Raji (cell line): Measurements from ENCODE around the gene SLC16A10.

ENCODE experiments used
- POLR2A ChIP-seq: IDR thresholded peaks from 2 replicates; pipeline ENCODE4 v1.6.1; 2011; ENCODE audit warnings: low read depth, low read length, control low read depth; ENCODE audit not compliant: insufficient read depth

Gene SLC16A10

DNA sequence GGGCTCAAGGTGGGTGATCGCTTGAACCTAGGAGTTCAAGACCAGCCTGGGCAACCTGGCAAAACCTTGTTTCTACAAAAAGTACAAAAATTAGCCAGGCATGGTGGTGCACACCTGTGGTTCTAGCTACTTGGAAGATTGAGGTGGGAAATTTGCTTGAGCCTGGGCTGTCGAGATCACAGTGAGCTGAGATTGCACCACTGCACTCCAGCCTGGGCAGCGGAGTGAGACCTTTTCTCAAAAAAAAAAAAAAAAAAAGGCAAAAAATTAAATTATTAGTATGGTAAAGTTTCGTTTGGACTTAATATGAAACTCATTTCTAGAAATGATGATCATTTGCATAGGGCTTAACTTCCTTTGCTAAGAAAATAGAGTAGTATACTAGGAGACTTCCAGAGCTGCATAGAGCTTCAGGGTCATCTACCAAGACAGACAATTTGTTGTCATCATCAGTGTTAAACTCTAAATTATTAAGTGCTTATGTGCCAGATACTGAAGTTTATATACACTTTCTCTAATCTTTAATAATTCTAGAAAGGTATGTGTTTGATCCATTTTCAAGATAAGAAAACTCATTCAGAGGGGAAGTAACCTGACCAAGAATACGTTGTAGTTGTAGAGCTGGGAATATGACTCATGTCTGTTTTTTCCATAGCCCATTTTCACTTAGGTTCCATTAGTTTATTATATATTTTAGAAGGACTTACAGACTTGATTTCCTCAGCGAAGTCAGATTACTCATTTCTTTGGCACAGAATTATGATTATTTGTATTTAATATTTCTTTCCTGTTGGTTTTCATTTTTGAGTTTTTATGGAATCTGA, 84.5 kb downstream of the SLC16A10 start:
- no peak for TF ChIP-seq POLR2A

DNA sequence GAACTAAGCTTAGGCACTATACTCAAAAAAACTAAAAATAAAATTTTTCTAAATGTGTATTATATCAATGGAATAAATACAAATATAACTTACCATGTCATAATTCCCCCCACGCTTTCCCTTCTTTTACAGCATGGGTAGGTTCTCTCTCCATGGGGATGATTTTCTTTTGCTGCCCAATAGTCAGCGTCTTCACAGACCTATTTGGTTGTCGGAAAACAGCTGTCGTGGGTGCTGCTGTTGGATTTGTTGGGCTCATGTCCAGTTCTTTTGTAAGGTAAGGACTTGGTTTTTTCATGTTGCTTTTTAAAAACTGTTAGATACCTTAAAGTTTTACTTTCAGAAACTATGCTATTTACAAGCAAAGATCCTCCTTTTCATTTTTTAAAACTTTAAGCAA, 85.3 kb downstream of the SLC16A10 start:
- no peak for TF ChIP-seq POLR2A

DNA sequence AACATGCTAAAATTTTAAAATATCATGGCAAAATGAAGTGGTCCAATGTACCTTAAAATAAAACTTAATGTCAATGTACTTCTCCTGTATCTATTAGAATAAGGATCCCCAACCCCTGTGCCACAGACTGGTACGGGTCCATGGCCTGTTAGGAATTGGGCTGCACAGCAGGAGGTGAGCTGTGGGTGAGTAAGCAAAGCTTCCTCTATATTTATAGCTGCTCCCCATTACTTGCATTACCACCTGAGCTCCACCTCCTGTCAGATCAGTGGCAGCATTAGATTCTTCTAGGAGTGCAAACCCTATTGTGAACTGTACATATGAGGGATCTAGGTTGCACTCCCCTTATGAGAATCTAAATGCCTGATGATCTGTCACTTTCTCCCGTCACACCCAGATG, 86.0 kb downstream of the SLC16A10 start:
- TF ChIP-seq POLR2A: no peak

DNA sequence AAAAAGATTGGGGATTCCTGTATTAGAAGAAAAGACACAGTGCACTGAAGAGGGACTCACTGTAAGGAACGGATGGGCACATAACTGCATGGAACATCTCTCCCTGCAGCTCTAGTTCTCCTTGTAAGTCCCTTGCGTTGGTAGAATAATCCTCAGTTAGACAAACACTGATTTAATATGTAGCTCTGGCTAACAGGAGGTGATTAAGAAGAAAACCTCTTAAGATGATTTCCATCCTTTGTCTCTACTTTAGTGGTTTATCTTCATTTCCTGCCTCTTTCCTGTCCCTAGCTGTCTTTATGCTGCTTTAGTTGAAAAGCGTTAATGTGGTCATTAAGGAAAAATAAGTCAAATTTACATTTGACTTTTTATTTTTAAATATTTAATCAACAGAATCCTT, 86.6 kb downstream of the SLC16A10 start:
- TF ChIP-seq POLR2A: no peak

DNA sequence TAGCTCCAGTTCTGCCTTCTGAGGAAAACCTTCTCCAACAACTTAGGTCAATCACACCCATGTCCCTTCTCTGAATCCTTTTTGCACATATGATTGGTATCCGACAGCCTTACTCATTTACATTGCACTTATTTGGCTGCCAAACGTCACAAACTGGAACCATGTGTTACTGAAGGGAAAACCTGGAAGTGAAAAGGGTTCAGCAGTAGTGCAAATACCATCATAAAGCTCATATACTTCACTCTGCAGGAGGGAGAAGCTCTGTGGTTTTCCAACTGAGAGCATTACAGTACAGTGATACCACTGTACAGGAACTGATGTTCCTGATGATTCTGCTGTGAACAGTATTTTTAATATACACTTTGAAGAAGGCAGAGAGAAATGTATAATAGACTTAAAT, 87.8 kb downstream of the SLC16A10 start:
- no peak for TF ChIP-seq POLR2A

DNA sequence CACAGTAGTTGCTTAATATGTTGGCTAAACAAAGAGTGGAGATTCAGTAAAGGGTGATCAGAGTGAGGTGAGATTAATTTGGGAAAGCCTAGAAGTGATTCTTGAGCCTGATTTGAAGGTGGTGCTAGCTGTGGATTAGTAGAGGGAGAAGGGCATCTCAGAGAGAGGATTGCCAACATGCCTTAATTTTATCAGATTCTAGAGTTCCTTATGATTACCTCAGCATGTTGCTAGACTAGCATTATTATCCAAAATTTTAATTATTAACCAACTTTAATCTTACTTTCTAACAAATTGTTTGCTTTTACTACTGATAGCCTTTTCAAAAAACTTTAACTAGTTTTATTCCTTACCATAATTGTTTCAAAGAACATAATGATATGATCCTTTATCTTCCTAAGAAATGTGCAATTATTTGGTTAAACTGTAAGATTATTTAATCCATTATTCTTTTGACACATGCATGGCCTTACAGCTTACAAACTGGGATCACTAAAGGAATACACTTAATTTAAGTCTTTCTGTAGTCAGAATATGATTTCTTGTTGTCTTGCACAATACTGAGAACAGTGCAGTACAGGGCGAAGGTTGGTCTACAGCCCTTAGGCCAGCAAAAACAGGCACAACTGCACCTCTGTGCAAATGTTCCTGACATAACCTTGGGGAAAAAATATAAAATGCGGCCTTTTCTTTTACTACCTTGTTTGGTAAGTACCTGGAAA, 88.9 kb downstream of the SLC16A10 start:
- TF ChIP-seq POLR2A: no peak

DNA sequence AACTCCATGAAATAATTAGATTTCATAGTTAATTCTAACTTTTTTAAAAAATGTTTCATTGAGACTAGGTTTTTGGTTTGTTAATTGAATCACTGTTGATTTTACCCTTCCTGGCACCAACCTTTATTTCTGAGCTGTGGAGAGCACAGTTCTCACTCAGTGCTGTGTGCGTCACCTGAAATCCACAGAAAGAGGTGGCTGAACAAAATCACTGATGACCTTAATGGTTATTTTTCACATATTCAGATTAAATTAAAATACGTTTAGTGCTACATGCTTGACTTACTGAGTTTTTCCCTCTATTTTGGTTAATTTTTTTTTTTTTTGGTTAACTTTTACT, 89.4 kb downstream of the SLC16A10 start:
- TF ChIP-seq POLR2A: no peak

DNA sequence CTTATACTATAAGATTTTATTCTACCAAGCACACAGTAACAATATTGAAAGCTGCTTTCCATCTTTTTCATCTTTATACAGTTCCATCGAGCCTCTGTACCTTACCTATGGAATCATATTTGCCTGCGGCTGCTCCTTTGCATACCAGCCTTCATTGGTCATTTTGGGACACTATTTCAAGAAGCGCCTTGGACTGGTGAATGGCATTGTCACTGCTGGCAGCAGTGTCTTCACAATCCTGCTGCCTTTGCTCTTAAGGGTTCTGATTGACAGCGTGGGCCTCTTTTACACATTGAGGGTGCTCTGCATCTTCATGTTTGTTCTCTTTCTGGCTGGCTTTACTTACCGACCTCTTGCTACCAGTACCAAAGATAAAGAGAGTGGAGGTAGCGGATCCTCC, 89.8 kb downstream of the SLC16A10 start:
- no peak for TF ChIP-seq POLR2A

DNA sequence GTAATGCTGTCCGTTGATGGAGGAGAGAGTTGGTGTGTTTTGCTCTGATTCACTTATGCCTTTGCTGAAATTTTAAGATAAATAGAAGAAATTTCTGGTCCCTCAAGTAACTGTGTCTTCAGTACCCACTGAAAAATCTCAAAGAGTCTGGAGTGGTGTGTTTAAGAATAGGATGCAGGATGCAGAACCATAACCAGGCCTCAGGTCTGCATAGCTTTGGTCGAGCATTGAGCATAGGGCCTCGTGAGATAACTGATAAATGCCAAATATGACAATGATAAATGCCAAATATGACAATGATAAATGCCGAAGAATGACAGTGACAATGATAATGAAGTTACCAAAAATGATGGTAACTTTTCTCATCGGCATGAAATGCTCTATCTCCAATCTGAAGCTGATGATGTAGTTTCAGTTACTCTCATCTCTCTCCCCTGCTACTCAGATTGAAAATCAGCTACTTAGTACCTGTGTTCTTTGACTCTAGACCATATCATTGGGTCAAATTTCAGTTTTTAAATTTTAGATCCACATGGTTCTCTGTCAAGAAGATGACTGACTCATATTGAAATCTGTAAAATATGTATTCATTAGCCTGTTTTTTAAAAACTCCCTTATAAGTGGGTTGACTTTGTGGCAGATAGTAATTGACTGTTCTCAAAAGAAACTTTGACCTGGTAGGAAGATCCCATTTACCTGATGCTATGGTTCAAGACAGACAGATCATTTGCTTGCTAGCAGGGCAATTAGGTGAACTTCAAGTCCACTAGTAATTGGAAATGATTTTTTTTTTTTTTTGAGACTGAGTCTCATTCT, 96.6 kb downstream of the SLC16A10 start:
- TF ChIP-seq POLR2A: no peak

DNA sequence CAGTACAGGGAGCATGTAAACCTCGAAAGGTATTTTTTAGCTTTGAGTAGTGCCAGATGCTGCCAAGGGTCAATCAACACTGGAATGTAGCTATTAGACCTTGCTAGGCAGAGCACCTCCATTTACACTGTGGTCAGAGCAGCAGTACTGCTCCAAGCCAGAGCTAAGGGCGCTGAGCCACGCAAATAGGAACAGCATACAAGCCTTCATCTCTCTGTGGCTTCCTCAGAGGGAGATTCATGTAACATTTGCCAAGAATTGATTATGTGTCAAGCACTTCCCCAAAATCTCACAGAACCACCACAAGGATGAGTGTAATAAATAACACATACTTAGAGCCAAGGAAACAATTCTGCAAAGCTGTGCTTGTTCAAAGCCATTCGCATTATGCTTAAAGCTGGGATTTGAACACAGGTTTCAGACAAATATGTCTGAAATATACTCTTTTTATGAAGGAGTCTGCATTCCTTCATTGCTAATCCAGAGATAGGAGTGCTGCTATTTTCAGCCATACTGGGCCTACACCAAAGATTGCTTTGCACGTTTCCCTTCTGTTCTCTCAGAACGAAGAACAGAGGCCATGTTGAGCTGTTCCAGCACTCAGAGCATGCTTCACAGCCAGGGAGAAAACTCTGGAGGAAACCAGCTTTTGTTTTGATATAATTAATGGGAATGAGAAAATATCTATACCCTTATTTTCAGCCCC, 97.7 kb downstream of the SLC16A10 start:
- no peak for TF ChIP-seq POLR2A

DNA sequence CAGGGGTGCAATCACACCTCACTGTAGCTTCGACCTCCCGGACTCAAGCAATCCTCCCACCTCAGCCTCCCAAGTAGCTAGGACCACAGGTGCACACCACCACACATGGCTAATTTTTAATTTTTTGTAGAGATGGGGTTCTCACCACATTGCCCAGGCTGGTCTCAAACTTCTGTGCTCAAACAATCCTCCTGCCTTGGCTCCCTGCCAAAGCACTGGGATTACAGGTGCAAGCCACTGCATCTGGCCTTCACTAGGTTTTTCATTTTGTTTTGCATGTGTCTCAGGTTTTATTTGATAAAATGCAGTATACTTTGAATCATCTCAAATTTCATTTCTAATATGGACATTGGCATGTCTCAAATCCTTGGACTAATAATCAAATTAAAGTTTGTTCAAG, 98.7 kb downstream of the SLC16A10 start:
- no peak for TF ChIP-seq POLR2A

DNA sequence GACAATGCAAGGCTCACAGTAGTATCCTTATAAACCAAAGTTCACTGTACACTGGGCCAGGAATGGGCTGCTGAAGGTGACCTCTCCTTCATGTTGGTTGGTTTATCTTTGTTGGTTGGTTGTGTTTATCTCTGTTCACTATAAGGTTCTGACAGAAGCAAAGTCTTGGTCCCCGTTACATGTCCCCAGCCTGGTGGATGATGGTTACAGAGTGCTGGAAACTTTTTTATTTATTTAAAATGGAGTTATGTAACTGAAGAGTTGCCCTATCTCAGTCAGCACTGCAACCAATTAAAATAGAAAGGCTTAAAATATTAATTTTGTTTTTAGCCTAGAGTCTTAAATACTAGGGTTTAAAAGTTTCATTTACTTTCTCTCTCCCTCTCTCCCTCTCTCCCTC, 100.6 kb downstream of the SLC16A10 start:
- no peak for TF ChIP-seq POLR2A

DNA sequence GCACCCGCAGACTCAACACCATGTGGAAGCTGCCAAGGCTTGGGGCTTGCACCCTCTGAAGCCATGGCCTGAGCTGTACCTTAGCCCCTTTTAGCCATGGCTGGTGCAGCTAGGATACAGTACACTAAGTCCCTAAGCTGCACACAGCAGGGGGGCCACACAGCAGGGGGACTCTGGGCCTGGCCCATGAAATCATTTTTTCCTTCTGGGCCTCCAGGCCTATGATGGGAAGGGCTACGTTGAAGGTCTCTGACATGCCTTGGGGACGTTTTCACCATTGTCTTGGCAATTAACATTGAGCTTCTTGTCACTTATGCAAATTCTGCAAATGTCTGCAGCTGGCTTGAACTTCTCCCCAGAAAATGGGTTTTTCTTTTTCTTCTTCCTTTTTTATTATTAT, 103.3 kb downstream of the SLC16A10 start:
- TF ChIP-seq POLR2A: no peak

DNA sequence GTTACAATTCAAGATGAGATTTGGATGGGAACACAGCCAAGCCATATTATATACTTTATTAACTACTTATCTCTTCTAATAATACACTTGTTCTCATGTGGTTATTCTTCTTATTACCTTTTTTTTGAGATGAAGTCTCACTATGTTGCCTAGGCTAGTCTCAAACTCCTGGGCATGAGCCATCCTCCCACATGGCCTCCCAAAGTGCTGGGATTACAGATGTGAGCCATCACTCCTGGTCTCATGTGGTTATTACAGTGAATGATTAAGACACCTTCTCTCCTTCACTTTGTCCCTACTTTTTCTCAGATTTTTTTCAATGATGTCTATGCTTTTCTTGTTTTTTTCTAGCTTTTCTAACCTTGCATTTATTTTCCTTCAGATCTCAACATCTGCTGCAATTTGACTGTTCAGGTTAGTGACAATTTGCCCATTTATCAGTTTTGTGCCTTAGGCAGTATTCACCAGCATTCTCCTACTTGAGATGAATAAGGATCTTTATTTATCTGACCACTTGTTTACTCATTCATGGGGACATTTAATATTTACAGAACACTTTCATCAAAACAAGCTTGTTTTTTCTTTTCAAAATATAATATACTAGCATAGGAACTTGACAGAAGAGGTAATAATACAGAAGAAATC, 105.7 kb downstream of the SLC16A10 start:
- TF ChIP-seq POLR2A: no peak

DNA sequence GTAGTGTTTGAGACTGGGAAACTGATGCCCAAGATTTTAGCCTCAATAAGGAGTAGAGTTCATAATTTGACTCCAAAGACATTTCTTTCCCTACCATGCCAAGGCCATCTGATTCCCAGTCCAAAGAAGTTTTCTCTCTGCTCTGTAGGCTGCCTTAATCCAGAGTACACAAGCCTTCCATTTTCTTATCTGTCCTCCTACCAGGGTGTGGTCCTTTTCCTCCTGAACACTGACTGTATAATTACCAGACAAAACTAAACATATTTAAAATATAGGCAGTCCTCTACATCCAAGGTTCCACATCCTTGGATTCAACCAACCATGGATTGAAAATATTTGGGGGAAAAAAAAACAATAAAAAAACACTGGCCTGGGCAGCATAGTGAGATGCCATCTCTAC, 108.4 kb downstream of the SLC16A10 start:
- no peak for TF ChIP-seq POLR2A

DNA sequence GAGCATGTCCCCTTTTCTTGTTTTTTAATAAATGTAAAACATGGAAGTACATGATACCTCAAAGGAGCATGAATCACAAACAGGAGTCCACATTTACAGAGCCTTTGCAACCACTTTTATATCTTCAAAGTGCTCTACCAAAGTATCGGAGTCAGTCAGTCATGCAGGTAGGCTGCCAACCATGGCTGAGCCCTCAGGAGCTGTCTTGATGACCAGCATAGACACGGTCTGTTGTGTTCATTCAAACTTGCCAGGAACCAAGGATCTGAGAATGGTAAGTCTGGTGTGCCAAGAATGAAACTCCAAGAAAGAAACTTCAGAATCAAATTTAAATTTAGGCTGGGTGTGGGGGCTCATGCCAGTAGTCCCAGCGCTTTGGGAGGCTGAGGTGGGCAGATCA, 111.5 kb downstream of the SLC16A10 start:
- no peak for TF ChIP-seq POLR2A
